Measurements from ENCODE around the gene DCAKD. TPM values are rescaled to one million over a fixed set of nuclear protein-coding genes. Genes with fewer than 3 reads are reported as not detected.

The DCAKD gene
- total RNA-seq, 1 experiment from 2014 or later = 48.3 TPM

GRCh38 chr17:44981221-44981968 lies 70.0 kb downstream of the DCAKD start:
- Mint-ChIP-seq H3K9me3 (peaks cover 2 to 3% of the 10 kb centered on the region in 2 experiments; a peak in 2 of 5 replicates), H3K27ac (no peak overlapping the region), H3K27me3 (ENCODE audit: low read depth) (peaks cover 49% of the 10 kb centered on the region), H3K4me3 (no peak overlapping the region), H3K36me3 (ENCODE audit: insufficient read depth in 1 of 3, low read depth in 3 of 3) (no peaks in the 10 kb centered on the region; a peak in 1 of 7 replicates), H3K4me1 (peaks cover 9 to 32% of the 10 kb centered on the region in 2 experiments)
- H2BK5ac ChIP-seq (ENCODE audit: insufficient read length, low read length) = no peak overlapping the region
- no peak overlapping the region for H3K14ac ChIP-seq (ENCODE audit: insufficient read depth, low read length)
- no CpG with 5 or more reads among the region's 12 CpGs for WGBS (ENCODE audit: extremely low coverage, insufficient read length, low lambda C conversion rate)
- TF ChIP-seq, protein P1, sequence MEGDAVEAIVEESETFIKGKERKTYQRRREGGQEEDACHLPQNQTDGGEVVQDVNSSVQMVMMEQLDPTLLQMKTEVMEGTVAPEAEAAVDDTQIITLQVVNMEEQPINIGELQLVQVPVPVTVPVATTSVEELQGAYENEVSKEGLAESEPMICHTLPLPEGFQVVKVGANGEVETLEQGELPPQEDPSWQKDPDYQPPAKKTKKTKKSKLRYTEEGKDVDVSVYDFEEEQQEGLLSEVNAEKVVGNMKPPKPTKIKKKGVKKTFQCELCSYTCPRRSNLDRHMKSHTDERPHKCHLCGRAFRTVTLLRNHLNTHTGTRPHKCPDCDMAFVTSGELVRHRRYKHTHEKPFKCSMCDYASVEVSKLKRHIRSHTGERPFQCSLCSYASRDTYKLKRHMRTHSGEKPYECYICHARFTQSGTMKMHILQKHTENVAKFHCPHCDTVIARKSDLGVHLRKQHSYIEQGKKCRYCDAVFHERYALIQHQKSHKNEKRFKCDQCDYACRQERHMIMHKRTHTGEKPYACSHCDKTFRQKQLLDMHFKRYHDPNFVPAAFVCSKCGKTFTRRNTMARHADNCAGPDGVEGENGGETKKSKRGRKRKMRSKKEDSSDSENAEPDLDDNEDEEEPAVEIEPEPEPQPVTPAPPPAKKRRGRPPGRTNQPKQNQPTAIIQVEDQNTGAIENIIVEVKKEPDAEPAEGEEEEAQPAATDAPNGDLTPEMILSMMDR (conservative IDR thresholded peaks at IDR 0.05) = no peak
- no peaks in the 10 kb centered on the region for H3K23me2 ChIP-seq (ENCODE audit: insufficient read length, low read depth, low read length, poor library complexity, severe bottlenecking)
- H4K5ac ChIP-seq (ENCODE audit: insufficient read length, low read depth, low read length) = no peak overlapping the region
- no peaks in the 10 kb centered on the region for H4K20me1 ChIP-seq (ENCODE audit: control insufficient read depth, insufficient read depth, insufficient read length)
- H3K56ac ChIP-seq (ENCODE audit: insufficient read length, low read depth, low read length) = no peak overlapping the region
- no peak overlapping the region for H2BK120ac ChIP-seq (ENCODE audit: low read depth, low read length, poor library complexity, severe bottlenecking)
- H4K91ac ChIP-seq (ENCODE audit: insufficient read length, low read depth, low read length) = no peak overlapping the region
- H3K4ac ChIP-seq (ENCODE audit: low read depth, low read length) = no peak overlapping the region
- H3K4me2 ChIP-seq (ENCODE audit: insufficient read depth, insufficient read length, low read length) = no peak overlapping the region
- no peaks in the 10 kb centered on the region for H3K9me3 ChIP-seq (ENCODE audit: control insufficient read depth, low read depth, low read length)
- H2BK12ac ChIP-seq (ENCODE audit: insufficient read length, low read depth, low read length) = no peak overlapping the region
- no peak overlapping the region for H2AK5ac ChIP-seq (ENCODE audit: insufficient read length, low read length)
- H3K27ac ChIP-seq (ENCODE audit: insufficient read length, low read depth, low read length) = no peak overlapping the region
- H3K27me3 ChIP-seq (ENCODE audit: insufficient read depth, low read length) = no peaks in the 10 kb centered on the region
- no peak overlapping the region for H2BK20ac ChIP-seq (ENCODE audit: low read depth, low read length, poor library complexity, severe bottlenecking)
- H3K18ac ChIP-seq (ENCODE audit: insufficient read length, low read depth, low read length) = no peak overlapping the region
- H2BK15ac ChIP-seq (ENCODE audit: low read depth, low read length) = no peak overlapping the region
- H3T11ph ChIP-seq (ENCODE audit: low read length) = no peak overlapping the region
- H2AFZ ChIP-seq (ENCODE audit: low read length) = no peak overlapping the region
- no peak overlapping the region for H4K8ac ChIP-seq (replicated peaks; ENCODE audit: insufficient read length, low read depth, low read length)
- H3K9ac ChIP-seq (ENCODE audit: extremely low read depth, insufficient read length, low read length) = no peak overlapping the region
- H3K79me2 ChIP-seq (ENCODE audit: insufficient read depth, low read length) = no peaks in the 10 kb centered on the region
- H3K4me1 ChIP-seq (ENCODE audit: insufficient read depth, low read length) = no peaks in the 10 kb centered on the region; the same call in 1 of the 2 replicates
- H3K23ac ChIP-seq (ENCODE audit: insufficient read length, low read depth, low read length) = no peak overlapping the region
- no peak for DNase-seq
- no peaks in the 10 kb centered on the region for H3K79me1 ChIP-seq (ENCODE audit: insufficient read depth, low read depth, low read length, poor library complexity, severe bottlenecking)

Data from H9 (cell line).